GM12875 (cell line): Measurements from ENCODE around the gene OR6C68.
"Not testable (repeated sequence)": the region's sequence is repeated elsewhere in the genome, so short reads cannot be mapped to it uniquely, and the experiment has no call there.

Experiments
- H3K4me3 ChIP-seq: one replicate; pipeline ENCODE4 v1.5.1; 2011; ENCODE audit warnings: low read depth, low read length, control low read depth
- CTCF ChIP-seq: IDR thresholded peaks from 2 replicates; pipeline ENCODE4 v1.5.1; 2011; ENCODE audit warnings: low read depth, mild to moderate bottlenecking, control low read depth, inconsistent platforms, low read length, moderate library complexity, borderline replicate concordance; ENCODE audit not compliant: insufficient read depth

Gene OR6C68

GRCh38 chr12:55492078-55492477 is at the start of gene OR6C68:
Gene OR6C68, plus strand, starts transcription at chr12:55492378. Its CDS starts 0 bp downstream, at chr12:55492378.
- no peak within 1 kb of the TSS for H3K4me3 ChIP-seq
- TF ChIP-seq CTCF = no peak

- no peak within 1 kb of the TSS for H3K4me3 ChIP-seq
- no peak for TF ChIP-seq CTCF
Measured at GRCh38 chr12:55443776-55444175, 48.4 kb upstream of the OR6C68 start, which contains the start of gene OR6C2. Gene OR6C2, plus strand, starts transcription at chr12:55444076. Its CDS starts 8,138 bp downstream, at chr12:55452214.

GRCh38 chr12:55445357-55445756 is 46.8 kb upstream of the OR6C68 start:
- TF ChIP-seq CTCF = no peak

GRCh38 chr12:55446326-55446725 is 45.9 kb upstream of the OR6C68 start:
- no peak for TF ChIP-seq CTCF

More at GRCh38 chr12:55445357-55445756, 46.8 kb upstream of the OR6C68 start:
- H3K4me3 ChIP-seq = no peak overlapping the region

GRCh38 chr12:55448825-55449224 is 43.4 kb upstream of the OR6C68 start:
- no peak overlapping the region for H3K4me3 ChIP-seq

More at GRCh38 chr12:55446326-55446725, 45.9 kb upstream of the OR6C68 start:
- no peak overlapping the region for H3K4me3 ChIP-seq

GRCh38 chr12:55464926-55465325 is 27.3 kb upstream of the OR6C68 start:
- not testable (repeated sequence) for H3K4me3 ChIP-seq

More at GRCh38 chr12:55448825-55449224, 43.4 kb upstream of the OR6C68 start:
- no peak for TF ChIP-seq CTCF

- TF ChIP-seq CTCF = no peak
Measured at GRCh38 chr12:55467836-55468235, 24.3 kb upstream of the OR6C68 start.

GRCh38 chr12:55469291-55469690 is 22.9 kb upstream of the OR6C68 start:
- H3K4me3 ChIP-seq = no peak overlapping the region
- no peak for TF ChIP-seq CTCF

More at GRCh38 chr12:55467836-55468235, 24.3 kb upstream of the OR6C68 start:
- H3K4me3 ChIP-seq = no peak overlapping the region
